ENCODE measurements around the gene ATP13A4.

GRCh38 chr3:193572426-193572908 lies 17.8 kb upstream of the ATP13A4 start:
- TF ChIP-seq CTCF (conservative IDR thresholded peaks at IDR 0.05) (peak; percentile 98), EZH2 (IDR thresholded peaks at IDR 0.05; ENCODE audit: low read depth) (no peak)

All from PC-9 (cell line).